Measurements from ENCODE around the gene SLCO1A2. TPM values are rescaled to one million over a fixed set of nuclear protein-coding genes. Genes with fewer than 3 reads are reported as not detected.
"Not testable (repeated sequence)": the region's sequence is repeated elsewhere in the genome, so short reads cannot be mapped to it uniquely, and the experiment has no call there.

Gene SLCO1A2
- polyA plus RNA-seq, 3 donors, result not detected

DNA sequence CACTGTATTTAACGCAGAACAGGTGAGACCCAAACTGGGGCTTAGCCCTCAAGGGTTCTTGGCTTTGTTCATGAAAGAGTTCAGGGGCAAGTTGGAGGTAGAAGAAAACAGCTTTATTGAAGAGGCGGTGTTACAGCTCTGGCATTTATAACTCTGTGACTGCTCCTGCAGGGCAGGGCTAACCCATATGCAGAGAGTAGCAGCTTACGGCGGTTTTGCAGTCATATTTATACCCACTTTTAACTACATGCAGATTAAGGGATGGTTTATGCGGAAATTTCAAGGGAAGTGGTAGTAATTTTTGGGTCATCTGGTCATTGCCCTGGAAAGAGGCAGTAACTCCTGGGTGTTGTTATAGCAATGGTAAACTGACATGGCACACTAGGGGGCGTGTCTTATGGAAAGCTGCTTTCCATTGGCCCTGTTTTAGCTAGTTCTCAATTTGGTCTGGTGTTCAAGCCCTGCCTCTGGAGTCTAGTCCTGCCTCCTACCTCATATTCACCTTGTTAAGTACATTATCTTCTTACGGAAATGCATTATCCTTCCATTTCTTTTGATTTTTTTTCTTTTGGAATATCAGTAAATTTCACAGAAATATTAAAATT lies 36.2 kb upstream of the SLCO1A2 start:
- Mint-ChIP-seq H3K36me3 (no peaks in the 10 kb centered on the region), H3K27ac (no peak overlapping the region), H3K4me3 (no peak overlapping the region), H3K4me1 (no peaks in the 10 kb centered on the region), H3K27me3 (ENCODE audit: low read depth in 3 of 3) (peaks cover 0 to 2% (median 0%) of the 10 kb centered on the region in 3 donors), H3K9me3 (peaks cover 0 to 2% (median 0%) of the 10 kb centered on the region in 7 donors)
- 33% methylated on average over 1 of the region's 7 CpGs for WGBS (ENCODE audit: insufficient coverage)
- Histone ChIP-seq H3K4me2 (replicated peaks; ENCODE audit: extremely low read depth, low read length, poor library complexity, severe bottlenecking) (no peak overlapping the region), H3K27me3 (ENCODE audit: control insufficient read depth in 2 of 2, insufficient read depth in 2 of 2, low read length in 2 of 2) (no peaks in the 10 kb centered on the region), H3K9me3 (replicated peaks in 1 of 2; ENCODE audit: control insufficient read depth in 1 of 2, insufficient read depth in 1 of 2, low read length in 2 of 2) (no peaks in the 10 kb centered on the region), H3K9ac (ENCODE audit: insufficient read depth, low read length, poor library complexity, severe bottlenecking) (no peak overlapping the region), H4K20me1 (ENCODE audit: insufficient read depth, low read length) (no peaks in the 10 kb centered on the region), H3K27ac (ENCODE audit: low read depth in 1 of 2, low read length in 2 of 2) (no peak overlapping the region), H3K79me2 (ENCODE audit: insufficient read depth, low read length) (no peaks in the 10 kb centered on the region), H3K4me1 (ENCODE audit: control insufficient read depth in 1 of 2, insufficient read depth in 2 of 2, low read length in 2 of 2) (no peaks in the 10 kb centered on the region), H2AFZ (ENCODE audit: insufficient read depth, low read depth, low read length, poor library complexity, severe bottlenecking) (no peak overlapping the region), H3K4me3 (replicated peaks in 1 of 3; ENCODE audit: low read depth in 2 of 3, low read length in 3 of 3) (no peak overlapping the region), H3K36me3 (replicated peaks in 1 of 2; ENCODE audit: control insufficient read depth in 1 of 2, insufficient read depth in 2 of 2, low read length in 2 of 2) (no peaks in the 10 kb centered on the region)
- intact Hi-C loops (cut with micrococcal nuclease), result no loop called here
- TF ChIP-seq CTCF (IDR thresholded peaks at IDR 0.05), result no peak
- DNase-seq, result no peak

DNA sequence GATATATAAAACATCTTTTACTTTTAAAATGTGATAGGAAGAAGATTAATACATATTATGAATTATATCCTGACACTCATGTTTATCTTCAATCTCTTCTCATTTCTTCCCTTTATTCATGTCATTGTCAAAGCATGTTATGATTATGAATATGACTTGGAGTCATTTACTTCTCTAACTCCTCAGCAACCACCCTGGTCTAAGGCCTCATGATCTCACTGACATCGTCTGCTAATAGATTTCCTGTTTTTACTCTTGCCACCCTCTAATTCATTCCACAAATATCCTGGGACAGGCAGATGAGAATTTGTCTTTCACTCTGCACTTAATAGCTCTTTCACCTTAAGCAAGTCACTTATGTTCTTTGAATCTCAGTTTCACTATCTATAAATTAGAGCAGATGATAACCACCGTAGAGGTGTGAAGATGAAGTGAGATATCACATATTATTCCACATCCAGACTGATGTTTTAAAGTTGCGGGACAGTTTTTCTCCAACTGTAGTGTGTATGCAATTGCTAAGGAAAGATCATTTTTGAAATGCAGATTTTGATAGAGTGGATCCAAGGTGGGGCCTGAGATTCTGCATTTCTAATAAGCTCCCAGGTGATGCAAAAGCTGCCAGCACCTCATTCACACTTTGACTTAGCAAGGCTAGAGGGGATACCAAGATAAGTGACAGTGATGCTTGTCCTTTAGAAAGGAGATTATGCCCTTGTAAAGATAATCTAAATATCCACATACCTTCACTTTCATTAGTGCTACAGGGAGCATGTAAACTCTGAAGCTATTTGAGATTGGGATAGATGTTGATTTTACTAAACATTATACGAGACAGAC lies 34.6 kb upstream of the SLCO1A2 start:
- Histone ChIP-seq H2AFZ (ENCODE audit: insufficient read depth, low read depth, low read length, poor library complexity, severe bottlenecking) (no peak overlapping the region), H3K27me3 (ENCODE audit: control insufficient read depth in 2 of 2, insufficient read depth in 2 of 2, low read length in 2 of 2) (no peaks in the 10 kb centered on the region), H3K4me3 (replicated peaks in 1 of 3; ENCODE audit: low read depth in 2 of 3, low read length in 3 of 3) (no peak overlapping the region), H3K36me3 (replicated peaks in 1 of 2; ENCODE audit: control insufficient read depth in 1 of 2, insufficient read depth in 2 of 2, low read length in 2 of 2) (no peaks in the 10 kb centered on the region), H3K27ac (ENCODE audit: low read depth in 1 of 2, low read length in 2 of 2) (no peak overlapping the region), H4K20me1 (ENCODE audit: insufficient read depth, low read length) (no peaks in the 10 kb centered on the region), H3K4me1 (ENCODE audit: control insufficient read depth in 1 of 2, insufficient read depth in 2 of 2, low read length in 2 of 2) (no peaks in the 10 kb centered on the region), H3K4me2 (replicated peaks; ENCODE audit: extremely low read depth, low read length, poor library complexity, severe bottlenecking) (no peak overlapping the region), H3K9me3 (replicated peaks in 1 of 2; ENCODE audit: control insufficient read depth in 1 of 2, insufficient read depth in 1 of 2, low read length in 2 of 2) (no peaks in the 10 kb centered on the region), H3K9ac (ENCODE audit: insufficient read depth, low read length, poor library complexity, severe bottlenecking) (no peak overlapping the region), H3K79me2 (ENCODE audit: insufficient read depth, low read length) (no peaks in the 10 kb centered on the region)
- Mint-ChIP-seq H3K27ac (no peak overlapping the region), H3K4me3 (no peak overlapping the region), H3K4me1 (no peaks in the 10 kb centered on the region), H3K27me3 (ENCODE audit: low read depth in 3 of 3) (peaks cover 0 to 2% (median 0%) of the 10 kb centered on the region in 3 donors), H3K36me3 (no peaks in the 10 kb centered on the region), H3K9me3 (peaks cover 0 to 7% (median 3%) of the 10 kb centered on the region in 7 donors)
- intact Hi-C loops (cut with micrococcal nuclease), result no loop called here
- TF ChIP-seq CTCF (IDR thresholded peaks at IDR 0.05), result no peak
- no peak for DNase-seq
- 13% methylated on average over 1 of the region's 4 CpGs for WGBS (ENCODE audit: insufficient coverage)

GRCh38 chr12:21360632-21361031 lies 25.9 kb upstream of the SLCO1A2 start:
- DNase-seq; H3K9me3 ChIP-seq (replicated peaks in 1 of 2; ENCODE audit: control insufficient read depth in 1 of 2, insufficient read depth in 1 of 2, low read length in 2 of 2); H3K27me3 Mint-ChIP-seq (ENCODE audit: low read depth in 3 of 3); H3K36me3 ChIP-seq (replicated peaks in 1 of 2; ENCODE audit: control insufficient read depth in 1 of 2, insufficient read depth in 2 of 2, low read length in 2 of 2); H3K4me2 ChIP-seq (replicated peaks; ENCODE audit: extremely low read depth, low read length, poor library complexity, severe bottlenecking); H3K4me1 Mint-ChIP-seq; H3K4me1 ChIP-seq (ENCODE audit: control insufficient read depth in 1 of 2, insufficient read depth in 2 of 2, low read length in 2 of 2); H3K27me3 ChIP-seq (ENCODE audit: control insufficient read depth in 2 of 2, insufficient read depth in 2 of 2, low read length in 2 of 2); H3K27ac Mint-ChIP-seq; H3K36me3 Mint-ChIP-seq; H3K4me3 Mint-ChIP-seq; H3K79me2 ChIP-seq (ENCODE audit: insufficient read depth, low read length); H3K27ac ChIP-seq (ENCODE audit: low read depth in 1 of 2, low read length in 2 of 2); H4K20me1 ChIP-seq (ENCODE audit: insufficient read depth, low read length); intact Hi-C loops (cut with micrococcal nuclease); H2AFZ ChIP-seq (ENCODE audit: insufficient read depth, low read depth, low read length, poor library complexity, severe bottlenecking); H3K9ac ChIP-seq (ENCODE audit: insufficient read depth, low read length, poor library complexity, severe bottlenecking); H3K4me3 ChIP-seq (replicated peaks in 1 of 3; ENCODE audit: low read depth in 2 of 3, low read length in 3 of 3): not testable (repeated sequence)
- peaks cover 5 to 17% (median 9%) of the 10 kb centered on the region in 7 donors for H3K9me3 Mint-ChIP-seq
- WGBS (ENCODE audit: insufficient coverage), result 61% methylated on average over 3 of the region's 10 CpGs
